Calu3 (cell line): Measurements from ENCODE around the gene HUNK. TPM values are rescaled to one million over a fixed set of nuclear protein-coding genes. Genes with fewer than 3 reads are reported as not detected.

Experiments used
- BruUV-seq: library from RNA; stranded (reverse); fragments of 400-500 nt; replicated peaks from 2 replicates; lab custom pipeline; 2021; lab: Mats Ljungman, UMichigan
- CTCF ChIA-PET: fragments of 300-600 bp; sonication (Branson Sonifier 250); formaldehyde crosslinking; loops from one replicate; lab custom pipeline; 2022; ENCODE audit warnings: antibody characterized with exemption; lab: Charles Lee
- DNase-seq: peaks from one replicate; pipeline ENCODE4 v3.0.0; 2022
- H3K27ac Mint-ChIP-seq: one replicate; pipeline ENCODE4 v1.8.0; 2022; ENCODE audit warnings: mixed read lengths; ENCODE audit not compliant: unreplicated experiment
- H3K27me3 Mint-ChIP-seq: one replicate; pipeline ENCODE4 v1.8.0; 2022; ENCODE audit warnings: mixed read lengths; ENCODE audit not compliant: unreplicated experiment
- H3K36me3 Mint-ChIP-seq: one replicate; pipeline ENCODE4 v1.8.0; 2022; ENCODE audit warnings: mild to moderate bottlenecking, moderate library complexity, mixed read lengths; ENCODE audit not compliant: insufficient read depth, unreplicated experiment
- H3K4me1 Mint-ChIP-seq: one replicate; pipeline ENCODE4 v1.8.0; 2022; ENCODE audit warnings: mild to moderate bottlenecking, low read depth, mixed read lengths; ENCODE audit not compliant: unreplicated experiment
- H3K4me3 Mint-ChIP-seq: one replicate; pipeline ENCODE4 v1.8.0; 2022; ENCODE audit warnings: mild to moderate bottlenecking, low read depth, moderate library complexity, mixed read lengths; ENCODE audit not compliant: unreplicated experiment
- H3K9me3 Mint-ChIP-seq: one replicate; pipeline ENCODE4 v1.8.0; 2022; ENCODE audit warnings: low read depth, mixed read lengths; ENCODE audit not compliant: unreplicated experiment
- intact Hi-C: fragments of 100-400 bp; cut with micrococcal nuclease; formaldehyde crosslinking; loops from one replicate; pipeline ENCODE4 v1.10.0; 2022; ENCODE audit not compliant: unreplicated experiment
- total RNA-seq: library from RNA; stranded (reverse); gene quantifications from 2 replicates; pipeline ENCODE4 v1.2.3, GENCODE V29; 2022
- TF ChIP-seq, protein P1 (sequence below): fragments of 200-600 bp; IDR thresholded peaks from one replicate; pipeline ENCODE4 v1.8.0; 2022; ENCODE audit warnings: antibody characterized with exemption; ENCODE audit not compliant: unreplicated experiment

HUNK gene
- total RNA-seq, 1 experiment from 2014 or later: 2.3 TPM

DNA sequence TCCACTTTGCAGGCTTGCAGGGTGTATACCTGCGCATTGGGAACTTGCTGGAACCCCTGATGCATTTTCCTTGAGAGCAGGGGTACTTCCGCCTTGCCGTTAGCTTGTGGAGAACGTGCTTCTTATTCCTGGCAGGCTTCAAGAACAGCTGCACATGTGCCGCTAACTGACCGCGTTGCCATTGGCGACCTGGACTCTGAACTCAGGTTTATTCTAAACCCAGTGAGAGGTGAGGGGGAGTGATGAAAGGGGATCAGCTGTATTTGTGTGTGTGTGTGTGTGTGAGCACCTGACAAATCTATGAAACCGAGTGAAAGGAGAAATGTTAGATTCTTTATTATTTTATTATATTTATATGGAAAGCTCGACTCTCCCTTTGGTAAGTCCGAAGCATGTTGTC, 128.6 kb downstream of the HUNK start:
- Mint-ChIP-seq H3K4me1 (no peaks in the 10 kb centered on the region), H3K27ac (no peak overlapping the region), H3K4me3 (no peak overlapping the region), H3K27me3 (no peaks in the 10 kb centered on the region), H3K9me3 (no peaks in the 10 kb centered on the region), H3K36me3 (peaks cover 5% of the 10 kb centered on the region)
- intact Hi-C loops: no loop called here
- no TSS peak for BruUV-seq
- no peak for DNase-seq
- CTCF ChIA-PET: no interaction called here
- TF ChIP-seq, protein P1, sequence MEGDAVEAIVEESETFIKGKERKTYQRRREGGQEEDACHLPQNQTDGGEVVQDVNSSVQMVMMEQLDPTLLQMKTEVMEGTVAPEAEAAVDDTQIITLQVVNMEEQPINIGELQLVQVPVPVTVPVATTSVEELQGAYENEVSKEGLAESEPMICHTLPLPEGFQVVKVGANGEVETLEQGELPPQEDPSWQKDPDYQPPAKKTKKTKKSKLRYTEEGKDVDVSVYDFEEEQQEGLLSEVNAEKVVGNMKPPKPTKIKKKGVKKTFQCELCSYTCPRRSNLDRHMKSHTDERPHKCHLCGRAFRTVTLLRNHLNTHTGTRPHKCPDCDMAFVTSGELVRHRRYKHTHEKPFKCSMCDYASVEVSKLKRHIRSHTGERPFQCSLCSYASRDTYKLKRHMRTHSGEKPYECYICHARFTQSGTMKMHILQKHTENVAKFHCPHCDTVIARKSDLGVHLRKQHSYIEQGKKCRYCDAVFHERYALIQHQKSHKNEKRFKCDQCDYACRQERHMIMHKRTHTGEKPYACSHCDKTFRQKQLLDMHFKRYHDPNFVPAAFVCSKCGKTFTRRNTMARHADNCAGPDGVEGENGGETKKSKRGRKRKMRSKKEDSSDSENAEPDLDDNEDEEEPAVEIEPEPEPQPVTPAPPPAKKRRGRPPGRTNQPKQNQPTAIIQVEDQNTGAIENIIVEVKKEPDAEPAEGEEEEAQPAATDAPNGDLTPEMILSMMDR: no peak

DNA sequence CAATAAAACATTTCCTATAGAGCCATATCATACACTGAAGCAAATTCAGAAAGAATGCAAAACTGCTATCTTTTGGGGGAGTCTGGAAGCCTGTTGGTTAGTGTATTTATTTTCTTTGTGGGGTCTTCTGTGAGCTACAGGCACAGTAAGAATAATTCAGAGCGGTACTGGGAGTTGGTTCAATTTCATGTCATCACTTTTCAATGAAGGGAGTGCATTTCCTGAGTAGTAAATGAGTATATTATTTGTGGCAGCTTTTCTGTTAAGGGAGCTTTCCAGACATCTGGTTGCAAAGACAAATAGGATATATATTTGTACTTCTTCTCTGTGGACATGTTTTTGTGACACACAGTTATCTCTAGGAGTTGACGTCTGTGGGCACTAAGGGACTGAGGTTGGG, 130.6 kb downstream of the HUNK start:
- Mint-ChIP-seq H3K4me3 (no peak overlapping the region), H3K9me3 (no peaks in the 10 kb centered on the region), H3K4me1 (no peaks in the 10 kb centered on the region), H3K36me3 (peaks cover 5% of the 10 kb centered on the region), H3K27me3 (peaks cover 5% of the 10 kb centered on the region), H3K27ac (no peak overlapping the region)
- TF ChIP-seq, protein P1: no peak
- intact Hi-C loops: no loop called here
- CTCF ChIA-PET: no interaction called here
- DNase-seq: no peak
- no TSS peak for BruUV-seq

GRCh38 chr21:32004291-32004690, 131.5 kb downstream of the HUNK start:
- Mint-ChIP-seq H3K4me1 (no peaks in the 10 kb centered on the region), H3K36me3 (peaks cover 10% of the 10 kb centered on the region), H3K27me3 (peaks cover 13% of the 10 kb centered on the region), H3K4me3 (no peak overlapping the region), H3K9me3 (no peaks in the 10 kb centered on the region), H3K27ac (no peak overlapping the region)
- intact Hi-C loops: no loop called here
- DNase-seq: no peak
- CTCF ChIA-PET: no interaction called here
- BruUV-seq: no TSS peak
- TF ChIP-seq, protein P1: no peak

- Mint-ChIP-seq H3K4me1 (no peaks in the 10 kb centered on the region), H3K27ac (no peak overlapping the region), H3K4me3 (no peak overlapping the region), H3K27me3 (peaks cover 16% of the 10 kb centered on the region), H3K9me3 (no peaks in the 10 kb centered on the region), H3K36me3 (peaks cover 5% of the 10 kb centered on the region)
- CTCF ChIA-PET: no interaction called here
- no peak for DNase-seq
- TF ChIP-seq, protein P1: no peak
- BruUV-seq: no TSS peak
- intact Hi-C loops: no loop called here
Observed at GRCh38 chr21:32007456-32007855, 134.6 kb downstream of the HUNK start.
